H1 (cell line): ENCODE results near the gene RABEP2. TPM values are rescaled to one million over a fixed set of nuclear protein-coding genes. Genes with fewer than 3 reads are reported as not detected.

Source experiments
- EP300 ChIP-seq, 2 experiments: IDR thresholded peaks; 1 replicate in 1 of 2; 2 replicates in 1 of 2; pipeline ENCODE4 v1.6.1; 2011 to 2012; ENCODE audit warnings: low read depth in 2 of 2, low read length in 2 of 2, mild to moderate bottlenecking in 2 of 2, borderline replicate concordance in 1 of 2, inconsistent platforms in 1 of 2, moderate library complexity in 1 of 2
- polyA plus RNA-seq, 7 experiments: library from polyadenylated mRNA; depleted of rRNA in 3 of 7; stranded (reverse) in 5 of 7; unstranded in 2 of 7; fragments of >200 nt in 5 of 7; fragments of 200-250 nt in 2 of 7; gene quantifications; 1 replicate in 5 of 7; 2 replicates in 1 of 7; 4 replicates in 1 of 7; pipeline versions ENCODE4 v1.2.1 to v1.2.3, GENCODE V29; 2011 to 2013; ENCODE audit warnings: missing spikeins in 2 of 7, mixed read lengths in 2 of 7
- total RNA-seq: library from RNA; stranded (reverse); fragmentation: NEBNext Ultra II Directional; extraction: Animal tissue kit (Norgen Biotek cat#: 25700); gene quantifications from 2 replicates; pipeline ENCODE4 v1.2.1, GENCODE V29; 2021

Gene RABEP2
- total and polyA plus RNA-seq, 2 of the 8 experiments (the other 6 are each of a cell fraction or from before 2014, with no cell fraction given), result 10.4 to 14.9 TPM

DNA sequence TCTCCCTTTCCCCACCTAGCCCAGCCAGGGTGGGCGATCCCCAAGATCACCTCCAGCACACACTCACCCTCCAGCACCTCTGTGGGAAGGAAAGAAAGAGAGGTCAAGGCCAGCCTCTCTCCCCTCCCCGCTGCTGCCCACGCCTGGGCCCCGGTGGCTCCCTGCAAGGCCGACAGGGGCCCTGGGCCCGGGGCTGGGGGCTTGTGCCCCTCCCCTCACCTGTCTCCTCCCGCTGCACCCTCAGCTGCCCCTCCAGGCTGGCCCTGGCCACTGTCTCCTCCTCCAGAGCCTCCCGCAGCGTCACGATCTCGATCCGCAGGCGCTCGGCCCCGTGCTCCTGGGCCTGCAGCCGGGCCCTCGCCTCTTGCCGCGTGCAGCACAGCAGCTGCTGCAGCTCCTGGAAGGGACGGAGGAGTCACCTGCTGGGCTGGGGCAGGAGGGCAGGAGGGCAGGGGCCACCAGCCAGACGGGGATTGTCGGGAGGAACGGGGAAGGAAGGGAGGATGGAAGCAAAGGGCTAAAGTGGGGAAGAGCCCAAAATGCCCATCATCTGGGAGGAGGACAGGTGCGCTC, 19.2 kb downstream of the RABEP2 start (continued):
- TF ChIP-seq EP300 (IDR thresholded peaks at IDR 0.05; ENCODE audit: borderline replicate concordance in 1 of 2, low read depth in 2 of 2, low read length in 2 of 2), result no peak
